Chondrocyte (in vitro differentiated cells): ENCODE results near the gene ZNF135. TPM values are rescaled to one million over a fixed set of nuclear protein-coding genes. Genes with fewer than 3 reads are reported as not detected.
A peak's percentile ranks its signal among the peaks of the same experiment; 100 is the strongest.

Experiments used
- DNase-seq: peaks from one replicate; pipeline ENCODE4 v3.0.0; 2021; ENCODE audit warnings: mixed read lengths, low spot score
- H3K27ac Mint-ChIP-seq: one replicate; pipeline ENCODE4 v1.8.0; 2021; ENCODE audit warnings: mild to moderate bottlenecking, moderate library complexity, mixed read lengths; ENCODE audit not compliant: unreplicated experiment
- H3K27me3 Mint-ChIP-seq: 2 replicates; pipeline ENCODE4 v1.8.0; 2021; ENCODE audit warnings: low read depth, mixed read lengths
- H3K36me3 Mint-ChIP-seq: 2 replicates; pipeline ENCODE4 v1.8.0; 2021; ENCODE audit warnings: low read depth, mixed read lengths
- H3K4me1 Mint-ChIP-seq: 2 replicates; pipeline ENCODE4 v1.8.0; 2021; ENCODE audit warnings: low read depth, mild to moderate bottlenecking, mixed read lengths
- H3K4me3 Mint-ChIP-seq: one replicate; pipeline ENCODE4 v1.8.0; 2021; ENCODE audit warnings: mild to moderate bottlenecking, moderate library complexity, mixed read lengths; ENCODE audit not compliant: unreplicated experiment
- H3K9me3 Mint-ChIP-seq: 2 replicates; pipeline ENCODE4 v1.8.0; 2021; ENCODE audit warnings: low read depth, mixed read lengths
- total RNA-seq: library from RNA; stranded (reverse); gene quantifications from 3 replicates; pipeline ENCODE4 v1.2.1, GENCODE V29; 2021
- TF ChIP-seq, protein P1 (sequence below): fragments of 200-600 bp; sonication (generic); IDR thresholded peaks from 2 replicates; pipeline ENCODE4 v1.5.0; 2021; ENCODE audit warnings: antibody characterized with exemption, mild to moderate bottlenecking, moderate library complexity

ZNF135 gene
- total RNA-seq, 1 donor from 2014 or later: 4.9 TPM

DNA sequence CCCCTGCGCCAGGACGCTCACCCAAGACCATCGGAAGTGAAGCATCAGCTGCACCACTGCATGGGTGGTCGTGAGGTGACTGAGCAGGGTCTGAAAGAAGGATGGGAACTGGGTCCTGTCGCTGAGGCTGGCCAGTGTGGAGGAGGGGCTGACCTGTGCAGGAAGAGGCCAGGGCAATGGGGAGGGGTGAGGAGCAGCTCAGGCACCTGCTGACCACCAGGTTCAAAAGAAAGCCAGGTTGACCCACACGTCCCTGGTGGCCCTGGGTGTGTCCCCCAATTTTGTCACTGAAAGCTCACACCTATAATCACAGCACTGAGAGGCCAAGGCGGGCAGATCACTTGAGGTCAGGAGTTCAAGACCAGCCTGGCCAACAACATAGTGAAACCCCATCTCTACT, 39.0 kb upstream of the ZNF135 start:
- no peak overlapping the region for H3K4me3 Mint-ChIP-seq
- peaks cover 46% of the 10 kb centered on the region for H3K9me3 Mint-ChIP-seq
- no peaks in the 10 kb centered on the region for H3K4me1 Mint-ChIP-seq
- DNase-seq: peak; percentile 64
- H3K36me3 Mint-ChIP-seq: peaks cover 5% of the 10 kb centered on the region
- no peaks in the 10 kb centered on the region for H3K27me3 Mint-ChIP-seq
- TF ChIP-seq, protein P1, sequence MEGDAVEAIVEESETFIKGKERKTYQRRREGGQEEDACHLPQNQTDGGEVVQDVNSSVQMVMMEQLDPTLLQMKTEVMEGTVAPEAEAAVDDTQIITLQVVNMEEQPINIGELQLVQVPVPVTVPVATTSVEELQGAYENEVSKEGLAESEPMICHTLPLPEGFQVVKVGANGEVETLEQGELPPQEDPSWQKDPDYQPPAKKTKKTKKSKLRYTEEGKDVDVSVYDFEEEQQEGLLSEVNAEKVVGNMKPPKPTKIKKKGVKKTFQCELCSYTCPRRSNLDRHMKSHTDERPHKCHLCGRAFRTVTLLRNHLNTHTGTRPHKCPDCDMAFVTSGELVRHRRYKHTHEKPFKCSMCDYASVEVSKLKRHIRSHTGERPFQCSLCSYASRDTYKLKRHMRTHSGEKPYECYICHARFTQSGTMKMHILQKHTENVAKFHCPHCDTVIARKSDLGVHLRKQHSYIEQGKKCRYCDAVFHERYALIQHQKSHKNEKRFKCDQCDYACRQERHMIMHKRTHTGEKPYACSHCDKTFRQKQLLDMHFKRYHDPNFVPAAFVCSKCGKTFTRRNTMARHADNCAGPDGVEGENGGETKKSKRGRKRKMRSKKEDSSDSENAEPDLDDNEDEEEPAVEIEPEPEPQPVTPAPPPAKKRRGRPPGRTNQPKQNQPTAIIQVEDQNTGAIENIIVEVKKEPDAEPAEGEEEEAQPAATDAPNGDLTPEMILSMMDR: no peak
- no peak overlapping the region for H3K27ac Mint-ChIP-seq

DNA sequence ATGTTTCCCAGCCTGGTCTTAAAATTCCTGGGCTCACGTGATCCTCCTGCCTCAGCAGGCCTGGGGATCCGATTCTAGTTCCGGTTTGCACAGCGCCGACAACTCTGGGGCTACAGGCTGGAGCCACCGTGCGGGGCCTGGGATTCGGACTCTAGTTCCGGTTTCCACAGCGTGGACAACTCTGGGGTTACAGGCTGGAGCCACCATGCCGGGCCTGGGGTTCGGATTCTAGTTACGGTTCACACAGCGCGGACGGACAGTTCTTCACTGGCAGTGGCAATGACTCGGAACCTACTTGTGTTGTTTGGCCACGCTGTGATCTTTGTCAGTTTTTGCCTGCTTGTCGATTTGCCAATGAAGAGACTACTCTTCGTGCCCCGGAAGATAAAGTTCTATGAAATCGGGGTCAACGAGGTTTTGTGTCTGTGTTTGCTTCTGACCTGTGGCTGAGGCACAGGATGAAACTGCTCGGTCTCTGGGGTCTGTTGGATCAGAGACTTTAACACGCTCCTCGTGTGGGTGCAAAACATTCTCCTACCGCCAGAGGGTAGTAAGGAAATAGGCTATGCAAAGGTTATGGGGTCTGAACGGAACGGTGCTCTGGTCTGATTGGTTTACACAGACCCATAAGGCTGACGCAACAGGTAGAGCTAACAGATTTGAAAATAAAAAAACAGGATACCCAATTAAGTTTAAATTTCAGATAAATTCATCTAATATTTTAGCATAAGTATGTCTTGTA, 37.4 kb upstream of the ZNF135 start:
- Mint-ChIP-seq H3K4me1 (no peaks in the 10 kb centered on the region), H3K9me3 (peaks cover 45% of the 10 kb centered on the region), H3K27me3 (no peaks in the 10 kb centered on the region), H3K4me3 (no peak overlapping the region), H3K36me3 (no peaks in the 10 kb centered on the region), H3K27ac (no peak overlapping the region)
- peak; percentile 55 for DNase-seq
- TF ChIP-seq, protein P1: peak; percentile 50

DNA sequence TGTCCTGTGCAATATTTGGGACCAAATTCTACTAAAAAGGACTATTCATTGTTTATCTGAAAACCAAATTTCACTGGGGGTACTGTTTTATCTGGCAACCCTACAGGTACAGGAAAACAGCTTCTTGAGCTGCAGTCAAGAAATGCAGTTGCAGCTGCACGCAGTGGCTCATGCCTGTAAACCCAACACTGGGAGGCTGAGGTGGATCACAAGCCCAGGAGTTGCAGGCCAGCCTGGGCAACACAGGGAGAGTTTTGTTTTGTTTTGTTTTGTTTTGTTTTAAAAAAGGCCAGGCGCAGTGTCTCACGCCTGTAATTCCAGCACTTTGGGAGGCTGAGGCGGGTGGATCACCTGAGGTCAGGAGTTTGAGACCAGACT, 36.8 kb upstream of the ZNF135 start:
- Mint-ChIP-seq H3K27me3 (no peaks in the 10 kb centered on the region), H3K9me3 (peaks cover 40% of the 10 kb centered on the region), H3K36me3 (no peaks in the 10 kb centered on the region), H3K4me1 (no peaks in the 10 kb centered on the region), H3K27ac (no peak overlapping the region), H3K4me3 (no peak overlapping the region)
- TF ChIP-seq, protein P1: peak; percentile 1
- no peak for DNase-seq

DNA sequence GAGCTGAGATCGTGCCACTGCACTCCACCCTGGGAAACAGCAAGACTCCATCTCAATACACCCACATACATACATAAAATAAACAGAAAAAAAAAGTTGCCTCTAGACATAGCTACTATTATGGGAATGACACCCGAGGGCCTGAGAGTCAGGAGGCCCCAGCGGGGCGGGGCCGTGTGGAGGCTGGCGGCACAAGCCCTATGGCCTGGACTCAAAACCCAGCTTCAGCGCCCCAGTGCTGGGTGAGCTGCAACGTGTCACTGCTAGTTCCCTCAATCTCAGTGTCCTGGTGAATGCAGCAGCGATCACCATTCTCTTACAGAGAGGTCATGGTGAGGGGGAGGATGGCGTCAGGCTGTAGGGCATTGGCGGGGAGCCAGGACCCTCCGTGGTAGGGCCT, 34.4 kb upstream of the ZNF135 start:
- H3K36me3 Mint-ChIP-seq: no peaks in the 10 kb centered on the region
- TF ChIP-seq, protein P1: no peak
- H3K9me3 Mint-ChIP-seq: peaks cover 37% of the 10 kb centered on the region
- H3K4me1 Mint-ChIP-seq: no peaks in the 10 kb centered on the region
- H3K27ac Mint-ChIP-seq: no peak overlapping the region
- no peak for DNase-seq
- no peak overlapping the region for H3K4me3 Mint-ChIP-seq
- no peaks in the 10 kb centered on the region for H3K27me3 Mint-ChIP-seq

DNA sequence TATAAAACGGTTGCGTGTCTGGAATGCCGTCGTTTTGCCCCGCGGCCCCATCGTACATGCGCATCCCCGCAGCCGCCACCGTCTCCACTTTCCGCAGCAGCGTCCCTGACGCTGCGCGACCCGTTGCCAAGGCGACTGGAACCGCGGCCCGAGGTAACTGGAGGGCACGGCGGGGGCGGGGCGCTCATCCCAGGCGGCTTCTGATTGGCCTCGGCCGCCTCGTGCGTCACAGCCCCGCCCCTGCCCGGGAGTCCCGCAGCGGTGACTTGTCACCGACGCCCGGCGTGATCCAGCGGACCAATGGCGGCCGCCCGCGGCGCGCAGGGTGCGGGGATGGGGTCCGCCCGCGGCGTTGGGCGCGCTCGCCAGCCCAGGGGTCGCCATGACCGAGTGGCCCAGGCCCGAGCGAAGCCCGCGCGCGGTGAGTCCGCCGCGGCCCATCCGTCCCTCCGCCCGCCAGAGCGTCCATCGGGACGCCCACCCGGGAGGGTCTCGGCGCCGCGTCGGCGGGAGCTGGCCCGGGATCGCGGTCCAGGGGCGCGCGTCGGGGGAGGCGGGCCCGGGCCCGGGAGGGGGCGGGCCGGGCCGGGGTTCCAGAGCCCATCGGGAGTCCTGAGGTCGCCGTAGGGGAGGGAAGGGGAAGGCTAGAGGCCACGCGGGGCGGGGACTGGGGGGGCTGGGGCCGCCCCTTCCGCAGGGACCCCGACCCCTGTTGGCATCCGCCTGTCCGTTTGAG, 25.2 kb upstream of the ZNF135 start, which contains the start of gene ZSCAN1:
Gene ZSCAN1, plus strand, starts transcription at position 285 of the 736 bp plus-strand sequence. CDS start 3,812 bp downstream, outside the sequence.
- Mint-ChIP-seq H3K4me1 (no peaks in the 10 kb centered on the region), H3K9me3 (peaks cover 18% of the 10 kb centered on the region), H3K36me3 (no peaks in the 10 kb centered on the region), H3K27ac (no peak within 1 kb of the TSS), H3K27me3 (no peaks in the 10 kb centered on the region), H3K4me3 (peak within 1 kb of the TSS; percentile 63)
- no peak for DNase-seq
- TF ChIP-seq, protein P1: no peak
